ENCODE data around the gene ZFP42.
"Not testable (repeated sequence)": the region's sequence is repeated elsewhere in the genome, so short reads cannot be mapped to it uniquely, and the experiment has no call there.

ZFP42 gene

GRCh38 chr4:187995322-187996207 lies at the start of gene ZFP42:
Gene ZFP42, plus strand, starts transcription at chr4:187995771. Its CDS starts 7,037 bp downstream, at chr4:188002808.
- no peak for DNase-seq (ENCODE audit: low read depth, low spot score)

- DNase-seq (ENCODE audit: low read depth, low spot score) = no peak
Observed at GRCh38 chr4:187961171-187961570, 34.4 kb upstream of the ZFP42 start.

GRCh38 chr4:187961961-187962360 lies 33.6 kb upstream of the ZFP42 start:
- DNase-seq (ENCODE audit: low read depth, low spot score) = no peak

- DNase-seq (ENCODE audit: low read depth, low spot score) = no peak
Observed at GRCh38 chr4:187962926-187963325, 32.6 kb upstream of the ZFP42 start.

GRCh38 chr4:187965726-187966125 lies 29.8 kb upstream of the ZFP42 start:
- no peak for DNase-seq (ENCODE audit: low read depth, low spot score)

GRCh38 chr4:187972135-187972534 lies 23.4 kb upstream of the ZFP42 start:
- DNase-seq (ENCODE audit: low read depth, low spot score) = no peak

- DNase-seq (ENCODE audit: low read depth, low spot score) = no peak
Observed at GRCh38 chr4:187983746-187984145, 11.8 kb upstream of the ZFP42 start.

- no peak for DNase-seq (ENCODE audit: low read depth, low spot score)
Observed at GRCh38 chr4:187992971-187993370, 2.6 kb upstream of the ZFP42 start.

- no peak for DNase-seq (ENCODE audit: low read depth, low spot score)
Observed at GRCh38 chr4:187993827-187994226, 1.7 kb upstream of the ZFP42 start.

- DNase-seq (ENCODE audit: low read depth, low spot score) = no peak
Observed at GRCh38 chr4:187996502-187997177, 1.1 kb downstream of the ZFP42 start.

GRCh38 chr4:187997991-187998390 lies 2.4 kb downstream of the ZFP42 start:
- DNase-seq (ENCODE audit: low read depth, low spot score) = not testable (repeated sequence)

- no peak for DNase-seq (ENCODE audit: low read depth, low spot score)
Observed at GRCh38 chr4:187999406-187999932, 3.9 kb downstream of the ZFP42 start.

GRCh38 chr4:188002323-188002722 lies 6.8 kb downstream of the ZFP42 start:
- no peak for DNase-seq (ENCODE audit: low read depth, low spot score)

GRCh38 chr4:188002751-188003150 lies 7.2 kb downstream of the ZFP42 start:
- DNase-seq (ENCODE audit: low read depth, low spot score) = no peak

GRCh38 chr4:188005561-188005960 lies 10.0 kb downstream of the ZFP42 start:
- no peak for DNase-seq (ENCODE audit: low read depth, low spot score)

- no peak for DNase-seq (ENCODE audit: low read depth, low spot score)
Observed at GRCh38 chr4:188006285-188006848, 10.8 kb downstream of the ZFP42 start.

GRCh38 chr4:188008377-188008776 lies 12.8 kb downstream of the ZFP42 start:
- DNase-seq (ENCODE audit: low read depth, low spot score) = no peak

GRCh38 chr4:188012426-188012945 lies 16.9 kb downstream of the ZFP42 start:
- DNase-seq (ENCODE audit: low read depth, low spot score) = no peak

- no peak for DNase-seq (ENCODE audit: low read depth, low spot score)
Observed at GRCh38 chr4:188015025-188015940, 19.7 kb downstream of the ZFP42 start.

- DNase-seq (ENCODE audit: low read depth, low spot score) = no peak
Observed at GRCh38 chr4:188016754-188017153, 21.2 kb downstream of the ZFP42 start.

GRCh38 chr4:188018262-188018661 lies 22.7 kb downstream of the ZFP42 start:
- DNase-seq (ENCODE audit: low read depth, low spot score) = no peak
